HG03457 (cell line): ENCODE measurements around the gene INVS.
"Not testable (repeated sequence)": the region's sequence is repeated elsewhere in the genome, so short reads cannot be mapped to it uniquely, and the experiment has no call there.

Experiments
- ATAC-seq: cut with Tn5 transposase; IDR thresholded peaks from one replicate; pipeline ENCODE4 v1.9.1; 2021; ENCODE audit warnings: moderate number of reproducible peaks; ENCODE audit not compliant: unreplicated experiment

The INVS gene

GRCh38 chr9:100308965-100309564, 210.0 kb downstream of the INVS start:
- no peak for ATAC-seq

- no peak for ATAC-seq
Measured at GRCh38 chr9:100309992-100310391, 210.9 kb downstream of the INVS start.

GRCh38 chr9:100315561-100315960, 216.5 kb downstream of the INVS start:
- ATAC-seq, result no peak

GRCh38 chr9:100317706-100318105, 218.7 kb downstream of the INVS start:
- no peak for ATAC-seq

GRCh38 chr9:100322954-100323536, 224.0 kb downstream of the INVS start:
- no peak for ATAC-seq

- ATAC-seq, result no peak
Measured at GRCh38 chr9:100324594-100325200, 225.7 kb downstream of the INVS start.

- ATAC-seq, result not testable (repeated sequence)
Measured at GRCh38 chr9:100338736-100339135, 239.7 kb downstream of the INVS start.

- ATAC-seq, result no peak
Measured at GRCh38 chr9:100340224-100340623, 241.2 kb downstream of the INVS start.

GRCh38 chr9:100341889-100342288, 242.8 kb downstream of the INVS start:
- ATAC-seq, result no peak

GRCh38 chr9:100346836-100347235, 247.8 kb downstream of the INVS start:
- ATAC-seq, result no peak

GRCh38 chr9:100350188-100350587, 251.1 kb downstream of the INVS start:
- no peak for ATAC-seq
